Loucy (cell line): Measurements from ENCODE around the gene KSR2.

Experiments
- H2AFZ ChIP-seq: fragments of 200-600 bp; sonication (generic); 2 replicates; pipeline ENCODE4 v1.6.0; 2016; ENCODE audit warnings: antibody characterized with exemption, mild to moderate bottlenecking, low read length, moderate library complexity
- H3F3A ChIP-seq: fragments of 200-600 bp; 2 replicates; pipeline ENCODE4 v1.6.0; 2016; ENCODE audit warnings: antibody characterized with exemption, low read depth, mild to moderate bottlenecking
- H3K27me3 ChIP-seq: fragments of 200-600 bp; sonication (generic); 2 replicates; pipeline ENCODE4 v1.6.1; 2014; ENCODE audit warnings: low read length, mild to moderate bottlenecking; ENCODE audit not compliant: insufficient read depth, poor library complexity, severe bottlenecking
- H3K36me3 ChIP-seq: fragments of 200-600 bp; sonication (generic); 2 replicates; pipeline ENCODE4 v1.6.1; 2016; ENCODE audit warnings: low read length; ENCODE audit not compliant: insufficient read depth
- H3K4me1 ChIP-seq: fragments of 200-600 bp; sonication (generic); 2 replicates; pipeline ENCODE4 v1.5.1; 2014; ENCODE audit warnings: low read length, mild to moderate bottlenecking; ENCODE audit not compliant: insufficient read depth, poor library complexity, severe bottlenecking
- H3K4me2 ChIP-seq: fragments of 200-600 bp; sonication (generic); 2 replicates; pipeline ENCODE4 v1.6.0; 2014; ENCODE audit warnings: antibody characterized with exemption, low read length, low read depth, mild to moderate bottlenecking; ENCODE audit not compliant: poor library complexity, severe bottlenecking
- H3K4me3 ChIP-seq: fragments of 200-600 bp; sonication (generic); 2 replicates; pipeline ENCODE4 v1.5.1; 2014; ENCODE audit warnings: low read length, mild to moderate bottlenecking, mixed read lengths; ENCODE audit not compliant: poor library complexity, severe bottlenecking
- H3K79me2 ChIP-seq: fragments of 200-600 bp; sonication (generic); 2 replicates; pipeline ENCODE4 v1.6.1; 2014; ENCODE audit warnings: low read length; ENCODE audit not compliant: insufficient read depth
- H3K9ac ChIP-seq: fragments of 200-600 bp; sonication (generic); 2 replicates; pipeline ENCODE4 v1.6.0; 2014; ENCODE audit warnings: mild to moderate bottlenecking, low read depth, low read length, moderate library complexity; ENCODE audit not compliant: poor library complexity, severe bottlenecking
- H3K9me2 ChIP-seq: fragments of 200-600 bp; sonication (generic); replicated peaks from 2 replicates; pipeline ENCODE4 v1.6.1; 2016; ENCODE audit warnings: low read depth, low read length, mixed read lengths
- H3K9me3 ChIP-seq: fragments of 200-600 bp; sonication (generic); 2 replicates; pipeline ENCODE4 v1.6.1; 2014; ENCODE audit warnings: mild to moderate bottlenecking, antibody characterized with exemption, low read length, low read depth; ENCODE audit not compliant: insufficient read depth
- H4K20me1 ChIP-seq: fragments of 200-600 bp; sonication (generic); 2 replicates; pipeline ENCODE4 v1.6.0; 2014; ENCODE audit warnings: antibody characterized with exemption, low read length, mild to moderate bottlenecking; ENCODE audit not compliant: insufficient read depth, poor library complexity, severe bottlenecking
- CTCF ChIP-seq: fragments of 200-600 bp; sonication (generic); conservative IDR thresholded peaks from 2 replicates; pipeline ENCODE4 v1.5.1; 2014; ENCODE audit warnings: mild to moderate bottlenecking, antibody characterized with exemption, low read length
- EZH2phosphoT487 ChIP-seq: fragments of 200-600 bp; IDR thresholded peaks from 2 replicates; pipeline ENCODE4 v1.6.1; 2018; ENCODE audit warnings: antibody characterized with exemption, mild to moderate bottlenecking, moderate library complexity, borderline replicate concordance

KSR2 gene

GRCh38 chr12:117404203-117404853, 564.5 kb downstream of the KSR2 start:
- Histone ChIP-seq H3K4me3 (no peak overlapping the region), H3F3A (no peaks in the 10 kb centered on the region), H3K79me2 (no peaks in the 10 kb centered on the region), H3K9me3 (no peaks in the 10 kb centered on the region), H4K20me1 (no peaks in the 10 kb centered on the region), H3K4me2 (no peak overlapping the region), H3K27me3 (no peaks in the 10 kb centered on the region), H3K36me3 (no peaks in the 10 kb centered on the region), H3K9me2 (no peaks in the 10 kb centered on the region), H3K4me1 (no peaks in the 10 kb centered on the region), H3K9ac (no peak overlapping the region), H2AFZ (no peak overlapping the region)
- no peak for TF ChIP-seq CTCF
- no peak for TF ChIP-seq EZH2phosphoT487

GRCh38 chr12:117403586-117404139, 565.1 kb downstream of the KSR2 start:
- H2AFZ ChIP-seq: no peak overlapping the region
- no peaks in the 10 kb centered on the region for H3F3A ChIP-seq
- TF ChIP-seq CTCF (no peak), EZH2phosphoT487 (no peak)
- H3K9me2 ChIP-seq: no peaks in the 10 kb centered on the region
- no peaks in the 10 kb centered on the region for H3K36me3 ChIP-seq
- H3K27me3 ChIP-seq: no peaks in the 10 kb centered on the region
- no peak overlapping the region for H3K4me2 ChIP-seq
- no peaks in the 10 kb centered on the region for H3K79me2 ChIP-seq
- H3K9ac ChIP-seq: no peak overlapping the region
- no peaks in the 10 kb centered on the region for H4K20me1 ChIP-seq
- no peaks in the 10 kb centered on the region for H3K9me3 ChIP-seq
- H3K4me1 ChIP-seq: no peaks in the 10 kb centered on the region
- H3K4me3 ChIP-seq: no peak overlapping the region
